Natural killer cell (primary cell): Measurements from ENCODE around the gene TOR4A. TPM values are rescaled to one million over a fixed set of nuclear protein-coding genes. Genes with fewer than 3 reads are reported as not detected.
A peak's percentile ranks its signal among the peaks of the same experiment; 100 is the strongest.

Source experiments
- ATAC-seq, 3 donors: fragments of 150-1000 bp in 2 of 3; fragments of 200-7000 bp in 1 of 3; cut with Tn5 transposase; 1 replicate in 1 of 3; 2 replicates in 2 of 3; pipeline ENCODE4 v1.10.0; 2021; ENCODE audit warnings: mild to moderate bottlenecking in 2 of 3, moderate library complexity in 2 of 3
- DNase-seq, 2 donors: peaks; one replicate each; pipeline versions ENCODE4 v3.0.0 to v3.0.0-alpha.2; 2013 to 2021; ENCODE audit warnings: mixed read lengths in 1 of 2
- H3K27ac ChIP-seq: one replicate; pipeline ENCODE4 v1.5.1; 2013; ENCODE audit warnings: mild to moderate bottlenecking, low read length
- H3K27me3 ChIP-seq: one replicate; pipeline ENCODE4 v1.6.1; 2013; ENCODE audit warnings: low read length; ENCODE audit not compliant: control insufficient read depth, insufficient read depth
- H3K36me3 ChIP-seq: one replicate; pipeline ENCODE4 v1.6.1; 2013; ENCODE audit warnings: low read length; ENCODE audit not compliant: control insufficient read depth, insufficient read depth
- H3K4me1 ChIP-seq: one replicate; pipeline ENCODE4 v1.6.1; 2013; ENCODE audit warnings: low read length; ENCODE audit not compliant: control insufficient read depth, insufficient read depth
- H3K4me3 ChIP-seq: one replicate; pipeline ENCODE4 v1.5.1; 2013; ENCODE audit warnings: low read length
- H3K9me3 ChIP-seq: one replicate; pipeline ENCODE4 v1.6.1; 2013; ENCODE audit warnings: low read length; ENCODE audit not compliant: control insufficient read depth, insufficient read depth
- H3K27ac Mint-ChIP-seq, 2 donors: one replicate each; pipeline ENCODE4 v1.8.0; 2022; ENCODE audit warnings: mild to moderate bottlenecking in 2 of 2, mixed read lengths in 2 of 2, moderate library complexity in 1 of 2
- H3K27me3 Mint-ChIP-seq, 2 donors: one replicate each; pipeline ENCODE4 v1.8.0; 2022; ENCODE audit warnings: low read depth in 2 of 2, mixed read lengths in 2 of 2
- H3K36me3 Mint-ChIP-seq: one replicate; pipeline ENCODE4 v1.8.0; 2022; ENCODE audit warnings: mixed read lengths
- H3K4me1 Mint-ChIP-seq, 2 donors: one replicate each; pipeline ENCODE4 v1.8.0; 2022; ENCODE audit warnings: mixed read lengths in 2 of 2
- H3K4me3 Mint-ChIP-seq: one replicate; pipeline ENCODE4 v1.8.0; 2022; ENCODE audit warnings: mild to moderate bottlenecking, moderate library complexity, mixed read lengths
- H3K9me3 Mint-ChIP-seq, 2 donors: one replicate each; pipeline ENCODE4 v1.8.0; 2022; ENCODE audit warnings: mixed read lengths in 2 of 2
- WGBS: methylation state at CpG from one replicate; pipeline ENCODE4 v1.1.7; 2013; ENCODE audit warnings: missing lambda C conversion rate; ENCODE audit not compliant: insufficient coverage; 5-methylcytosine and 5-hydroxymethylcytosine counted together
- intact Hi-C: fragments of 100-400 bp; cut with micrococcal nuclease; formaldehyde crosslinking; loops from one replicate; pipeline ENCODE4 v1.14.2; 2022
- total RNA-seq, 4 donors: library from RNA; stranded (reverse); fragments of 120-200 nt in 1 of 4; gene quantifications; one replicate each; pipeline versions ENCODE4 v1.2.3 to v1.2.4, GENCODE V29; 2013 to 2022
- TF ChIP-seq, protein P1 (sequence below): fragments of 200-600 bp; IDR thresholded peaks from one replicate; pipeline ENCODE4 v1.8.0; 2022; ENCODE audit warnings: antibody characterized with exemption

Gene TOR4A
- total RNA-seq, 3 donors from 2014 or later (not counting 1 experiment from before 2014, with no cell fraction given) = 16.3 to 24.6 (median 19.2) TPM

DNA sequence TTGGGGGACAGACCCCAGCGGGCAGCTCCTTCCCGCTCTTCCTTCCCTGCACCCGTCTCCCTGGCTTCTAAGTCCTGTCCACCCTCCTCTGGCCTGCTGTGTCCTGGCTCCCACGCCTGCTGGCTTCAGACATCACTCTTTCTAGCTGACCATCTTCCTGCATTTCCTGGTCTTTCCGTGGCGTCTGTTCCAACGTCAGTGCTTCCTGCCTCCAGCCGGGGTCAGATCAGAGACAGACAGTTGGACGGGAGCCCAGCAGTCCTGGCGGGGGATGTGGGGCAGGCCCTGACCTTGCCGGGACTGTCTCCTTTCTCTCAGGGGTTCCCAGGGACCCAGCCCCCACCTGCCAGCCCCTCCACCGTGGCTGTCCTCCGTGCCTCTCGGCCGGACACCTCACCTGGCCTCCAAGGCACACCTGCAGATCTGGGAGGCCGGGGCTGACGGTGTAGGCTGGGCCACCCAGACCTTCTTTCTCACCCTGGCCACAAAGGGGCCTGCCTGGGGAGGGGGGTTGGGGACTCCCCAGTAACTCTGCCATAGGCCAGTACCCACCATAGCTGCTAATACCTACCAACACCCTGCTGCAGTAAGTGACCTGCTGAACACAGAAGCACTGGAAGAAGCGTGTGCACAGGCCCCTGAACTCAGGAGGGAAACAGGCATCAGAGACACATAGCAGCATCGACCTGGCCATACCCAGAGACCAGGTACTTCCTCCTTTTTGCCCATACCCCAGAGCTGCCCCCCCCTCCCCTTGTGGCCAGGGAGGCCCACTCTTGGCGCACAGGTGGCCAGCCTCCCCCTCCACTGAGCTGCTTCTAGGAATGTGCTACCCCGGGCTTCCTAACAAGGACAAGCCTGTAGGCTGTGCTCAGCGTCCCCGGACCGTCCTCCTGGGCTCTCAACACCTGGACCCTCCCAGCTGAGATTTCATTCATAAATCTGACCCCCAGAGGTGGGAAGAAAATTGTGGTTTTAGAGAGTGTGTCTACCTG is 19.4 kb downstream of the TOR4A start:
- H3K27me3 Mint-ChIP-seq = peaks cover 9 to 17% of the 10 kb centered on the region in 2 donors
- H3K36me3 ChIP-seq = no peaks in the 10 kb centered on the region
- no peak overlapping the region for H3K27ac ChIP-seq
- no peaks in the 10 kb centered on the region for H3K36me3 Mint-ChIP-seq
- ATAC-seq = no peak
- no peak overlapping the region for H3K4me3 ChIP-seq
- peaks cover 0 to 20% of the 10 kb centered on the region in 2 donors for H3K4me1 Mint-ChIP-seq
- TF ChIP-seq, protein P1, sequence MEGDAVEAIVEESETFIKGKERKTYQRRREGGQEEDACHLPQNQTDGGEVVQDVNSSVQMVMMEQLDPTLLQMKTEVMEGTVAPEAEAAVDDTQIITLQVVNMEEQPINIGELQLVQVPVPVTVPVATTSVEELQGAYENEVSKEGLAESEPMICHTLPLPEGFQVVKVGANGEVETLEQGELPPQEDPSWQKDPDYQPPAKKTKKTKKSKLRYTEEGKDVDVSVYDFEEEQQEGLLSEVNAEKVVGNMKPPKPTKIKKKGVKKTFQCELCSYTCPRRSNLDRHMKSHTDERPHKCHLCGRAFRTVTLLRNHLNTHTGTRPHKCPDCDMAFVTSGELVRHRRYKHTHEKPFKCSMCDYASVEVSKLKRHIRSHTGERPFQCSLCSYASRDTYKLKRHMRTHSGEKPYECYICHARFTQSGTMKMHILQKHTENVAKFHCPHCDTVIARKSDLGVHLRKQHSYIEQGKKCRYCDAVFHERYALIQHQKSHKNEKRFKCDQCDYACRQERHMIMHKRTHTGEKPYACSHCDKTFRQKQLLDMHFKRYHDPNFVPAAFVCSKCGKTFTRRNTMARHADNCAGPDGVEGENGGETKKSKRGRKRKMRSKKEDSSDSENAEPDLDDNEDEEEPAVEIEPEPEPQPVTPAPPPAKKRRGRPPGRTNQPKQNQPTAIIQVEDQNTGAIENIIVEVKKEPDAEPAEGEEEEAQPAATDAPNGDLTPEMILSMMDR = no peak
- peaks cover 30% of the 10 kb centered on the region for H3K4me1 ChIP-seq
- no peaks in the 10 kb centered on the region for H3K9me3 ChIP-seq
- DNase-seq = no peak
- intact Hi-C loops = loop anchor here (10.0 kb wide), 1 partner anchor 228 kb away; no protein-coding TSS in a partner anchor
- 64% methylated on average over 24 of the region's 24 CpGs for WGBS
- H3K9me3 Mint-ChIP-seq = no peaks in the 10 kb centered on the region
- no peak overlapping the region for H3K27ac Mint-ChIP-seq
- peaks cover 39% of the 10 kb centered on the region for H3K27me3 ChIP-seq
- peak overlapping the region; percentile 78 for H3K4me3 Mint-ChIP-seq

DNA sequence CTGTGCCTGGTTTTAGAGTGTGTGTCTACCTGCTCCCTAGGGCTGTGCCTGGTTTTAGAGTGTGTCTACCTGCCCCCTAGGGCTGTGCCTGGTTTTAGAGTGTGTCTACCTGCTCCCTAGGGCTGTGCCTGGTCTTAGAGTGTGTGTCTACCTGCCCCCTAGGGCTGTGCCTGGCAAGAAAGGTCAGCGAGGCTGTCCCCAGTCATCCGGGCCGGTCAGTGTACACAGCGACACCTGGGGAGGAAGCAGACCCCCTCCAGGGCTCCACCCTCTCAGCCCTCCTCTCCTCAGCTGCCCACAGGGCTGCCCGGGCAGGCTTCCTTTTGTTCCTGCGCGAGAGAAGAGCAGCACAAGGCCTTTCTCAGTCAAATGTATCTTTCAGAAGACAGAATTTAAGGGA is 20.4 kb downstream of the TOR4A start:
- no peak overlapping the region for H3K4me3 ChIP-seq
- H3K27me3 ChIP-seq = peaks cover 39% of the 10 kb centered on the region
- Mint-ChIP-seq H3K4me3 (no peak overlapping the region), H3K36me3 (no peaks in the 10 kb centered on the region), H3K4me1 (peaks cover 0 to 20% of the 10 kb centered on the region in 2 donors), H3K27me3 (peaks cover 9 to 17% of the 10 kb centered on the region in 2 donors), H3K27ac (no peak overlapping the region), H3K9me3 (no peaks in the 10 kb centered on the region)
- no peak for ATAC-seq
- intact Hi-C loops = loop anchor here (10.0 kb wide), 1 partner anchor 227 kb away; no protein-coding TSS in a partner anchor
- TF ChIP-seq, protein P1 = no peak
- H3K36me3 ChIP-seq = no peaks in the 10 kb centered on the region
- H3K4me1 ChIP-seq = peaks cover 33% of the 10 kb centered on the region
- no peak for DNase-seq
- no peak overlapping the region for H3K27ac ChIP-seq
- 86% methylated on average over 7 of the region's 7 CpGs for WGBS
- H3K9me3 ChIP-seq = no peaks in the 10 kb centered on the region

DNA sequence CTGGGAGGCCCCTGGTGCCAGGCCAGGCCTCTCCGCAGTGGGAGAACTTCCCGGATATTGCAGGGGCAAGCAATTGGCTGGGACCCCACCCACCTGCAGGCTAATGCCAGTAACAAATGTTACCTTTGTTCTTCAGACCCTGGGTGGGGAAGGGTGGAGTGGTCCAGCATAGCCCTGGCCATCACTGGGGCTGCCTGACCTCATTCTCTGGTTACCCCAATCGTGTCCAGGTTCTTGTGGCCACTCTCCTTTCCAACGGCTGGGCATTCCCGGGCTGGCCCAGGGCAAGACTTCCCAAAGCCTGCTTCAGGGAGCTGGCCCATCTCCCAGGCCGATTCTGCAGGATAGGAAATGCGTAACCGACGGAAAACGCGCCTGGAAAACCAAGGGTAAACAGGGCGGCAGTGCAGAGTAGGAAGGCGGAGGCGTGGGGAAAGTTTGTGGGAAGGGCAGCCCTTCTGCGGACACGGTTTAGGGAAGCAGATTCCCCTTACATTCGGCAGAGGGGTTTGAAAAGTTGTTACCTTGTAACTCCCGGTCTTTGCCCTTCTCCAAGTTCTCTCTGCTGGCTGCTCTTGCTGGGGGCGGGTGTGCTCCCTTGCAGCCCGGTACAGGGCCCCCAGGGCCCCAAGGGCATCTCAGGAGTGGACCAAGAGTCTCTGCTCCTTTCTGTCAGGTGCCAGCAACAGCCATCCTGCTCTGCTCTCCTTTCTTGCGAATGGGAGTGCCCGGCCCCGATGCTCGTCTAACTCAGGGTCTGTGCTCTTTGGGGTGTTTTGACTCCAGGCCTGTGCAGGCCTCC is 21.1 kb downstream of the TOR4A start:
- H3K4me3 ChIP-seq = no peak overlapping the region
- no peaks in the 10 kb centered on the region for H3K9me3 ChIP-seq
- H3K27ac ChIP-seq = no peak overlapping the region
- Mint-ChIP-seq H3K4me1 (peaks cover 0 to 24% of the 10 kb centered on the region in 2 donors), H3K4me3 (no peak overlapping the region), H3K27ac (no peak overlapping the region), H3K27me3 (peaks cover 9 to 12% of the 10 kb centered on the region in 2 donors), H3K36me3 (no peaks in the 10 kb centered on the region), H3K9me3 (no peaks in the 10 kb centered on the region)
- whole genome bisulfite sequencing = 91% methylated on average over 24 of the region's 24 CpGs
- intact Hi-C loops = loop anchor here (10.0 kb wide), 1 partner anchor 226 kb away; no protein-coding TSS in a partner anchor
- TF ChIP-seq, protein P1 = no peak
- ATAC-seq (no peak), DNase-seq (no peak)
- H3K4me1 ChIP-seq = peaks cover 36% of the 10 kb centered on the region
- no peaks in the 10 kb centered on the region for H3K36me3 ChIP-seq
- peaks cover 39% of the 10 kb centered on the region for H3K27me3 ChIP-seq
